ENCODE results near the gene DNAI2.

Gene DNAI2

DNA sequence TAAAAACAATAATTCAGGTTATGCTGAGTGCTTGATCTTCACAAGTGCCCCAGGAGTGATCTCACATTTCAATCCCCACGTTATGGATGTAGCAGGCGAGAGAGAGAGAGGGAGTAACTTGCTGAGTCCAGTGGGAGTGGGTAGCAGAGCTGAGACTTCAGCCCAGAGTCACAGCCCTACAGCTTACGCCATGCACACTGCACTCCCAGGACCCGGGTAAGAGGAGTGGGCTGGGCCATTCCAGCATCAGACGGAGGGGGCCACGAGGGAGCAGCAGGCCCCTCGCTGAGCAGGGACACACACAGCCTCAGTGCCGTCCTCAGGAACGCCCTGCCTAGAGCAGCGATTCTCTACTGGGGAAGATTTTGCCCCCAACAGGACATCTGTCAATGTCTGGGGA, 42.2 kb downstream of the DNAI2 start:
- DNase-seq: no peak

DNA sequence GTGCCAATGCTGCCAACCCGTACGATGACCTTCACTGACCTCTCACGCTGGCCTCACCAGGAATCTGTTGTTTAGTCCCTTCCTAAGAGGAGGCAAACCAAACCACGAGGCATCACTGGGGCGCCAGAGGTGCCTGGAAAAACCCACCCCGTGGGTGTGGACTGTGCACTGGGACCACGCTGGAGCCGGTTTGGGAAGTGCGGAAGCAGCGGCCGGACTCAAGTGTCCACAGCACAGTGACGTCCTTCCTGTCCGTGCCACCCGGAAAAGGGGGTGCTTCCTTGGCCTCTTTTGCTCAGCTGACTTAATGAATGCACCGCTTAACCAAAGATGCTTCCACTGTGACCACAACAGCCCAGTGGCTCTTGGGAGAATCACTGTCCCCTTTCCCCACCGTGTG, 43.0 kb downstream of the DNAI2 start:
- no peak for DNase-seq

DNA sequence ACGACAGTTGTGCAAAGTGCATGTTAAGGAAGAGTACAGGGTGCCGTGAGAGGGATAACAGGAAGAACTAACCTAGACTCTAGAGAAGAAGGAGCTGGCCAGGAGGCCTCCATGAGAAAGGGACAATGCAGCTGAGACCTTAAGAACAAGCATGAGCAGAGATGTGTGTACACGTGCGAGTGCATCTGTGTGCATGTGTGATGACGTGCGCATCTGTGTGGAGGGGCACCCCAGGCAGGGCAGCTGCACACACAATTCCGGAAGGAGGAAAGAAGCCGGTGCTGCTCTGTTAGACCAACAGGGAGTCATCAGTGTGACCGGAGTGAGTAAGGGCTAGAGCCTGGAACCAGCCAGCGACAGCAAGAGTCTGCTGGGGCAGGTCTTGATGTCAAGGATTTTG, 44.4 kb downstream of the DNAI2 start:
- no peak for DNase-seq

DNA sequence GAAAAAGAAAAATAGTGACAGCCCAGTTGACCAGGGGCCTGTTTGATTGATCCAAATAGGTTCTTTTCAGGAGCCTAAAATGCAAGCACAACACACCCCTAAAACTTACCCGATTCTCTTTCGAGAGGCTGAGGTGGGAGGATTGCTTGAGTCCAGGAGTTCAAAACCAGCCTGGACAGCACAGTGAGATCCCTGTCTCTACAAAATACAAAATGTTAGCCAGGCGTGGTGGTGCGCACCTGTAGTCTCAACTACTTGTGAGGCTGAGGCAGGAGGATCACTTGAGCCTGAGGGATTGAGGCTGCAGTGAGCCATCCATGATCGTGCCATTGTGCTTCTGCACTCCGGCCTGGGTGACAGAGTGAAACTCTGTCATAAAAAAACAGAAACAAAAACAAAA, 50.5 kb downstream of the DNAI2 start:
- DNase-seq: no peak

DNA sequence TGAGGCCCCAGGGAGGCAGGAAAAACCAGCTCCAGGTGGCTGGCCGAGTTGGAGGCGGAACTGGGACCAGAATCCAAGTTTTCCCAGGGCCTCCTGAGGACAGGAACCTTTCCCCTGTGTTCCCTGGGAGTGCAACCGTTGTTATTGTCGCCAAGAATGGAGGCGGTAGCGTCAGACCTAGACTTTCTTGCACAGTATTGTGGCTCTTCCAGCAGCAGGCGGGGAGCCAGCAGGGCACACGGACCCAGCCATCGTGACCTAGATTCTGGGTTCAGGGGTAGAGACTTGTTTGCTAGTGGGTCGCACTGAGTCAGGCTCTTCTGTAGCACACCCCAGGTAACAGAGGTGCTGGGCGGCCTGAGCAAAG, 51.3 kb downstream of the DNAI2 start:
- DNase-seq: no peak

DNA sequence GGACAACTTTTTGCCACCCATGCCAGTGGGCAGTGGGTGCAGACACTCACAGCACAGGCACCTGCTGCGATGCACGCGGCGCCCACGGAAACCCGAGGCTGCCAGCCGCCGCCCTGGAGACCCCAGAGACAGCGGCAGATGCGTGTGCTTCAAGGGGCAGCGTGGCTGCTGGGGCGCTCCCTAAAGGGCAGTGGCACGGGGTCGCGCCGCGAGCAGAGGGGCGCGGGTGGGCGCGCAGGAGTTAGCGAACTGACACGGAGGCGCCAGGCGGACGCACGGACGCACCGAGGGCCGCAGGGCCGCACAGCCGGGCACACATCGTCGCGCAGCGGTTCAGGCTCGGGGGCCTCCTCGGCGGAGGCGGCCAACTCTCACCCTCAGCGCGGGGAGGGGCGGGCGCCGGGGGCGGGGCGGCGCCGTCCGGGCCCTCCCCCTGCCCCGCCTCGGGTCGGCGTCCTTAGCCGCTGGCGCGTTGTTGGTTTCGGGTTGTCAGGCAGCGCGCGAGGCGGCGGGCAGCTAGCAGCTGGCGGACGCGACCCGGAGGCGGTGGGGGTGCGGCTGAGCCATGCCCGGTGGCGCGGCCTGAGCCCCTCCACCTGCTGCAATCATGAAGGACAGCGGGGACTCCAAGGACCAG, 51.8 kb downstream of the DNAI2 start, which contains the start of gene KIF19:
Gene KIF19 (plus strand): TSS at position 484 of the 637 bp plus-strand sequence. CDS start 124 bp downstream, at position 608.
- peak; percentile 52 for DNase-seq

DNA sequence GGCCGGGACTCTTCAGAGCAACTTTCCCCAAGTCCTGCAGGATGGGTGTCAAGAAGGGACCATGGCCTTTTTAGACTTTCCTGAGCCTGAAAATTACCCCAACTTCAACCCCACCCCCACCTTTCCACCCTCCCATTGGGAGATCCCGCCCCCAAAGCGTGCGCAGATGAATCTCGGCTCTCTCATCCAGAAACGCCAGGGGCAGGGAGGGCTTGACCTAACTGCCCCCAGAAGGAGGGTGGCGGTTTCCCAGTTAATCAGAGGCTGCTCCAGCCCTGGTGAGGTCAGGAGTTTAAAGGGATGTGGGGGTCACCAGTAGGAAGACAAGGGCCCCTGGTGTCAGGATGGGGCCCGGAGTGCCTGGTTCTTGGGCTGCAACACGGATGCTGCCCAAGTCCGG, 52.5 kb downstream of the DNAI2 start:
- no peak for DNase-seq

- DNase-seq: no peak
Observed at GRCh38 chr17:74328487-74328886, 54.5 kb downstream of the DNAI2 start.

GRCh38 chr17:74329378-74329777, 55.3 kb downstream of the DNAI2 start:
- no peak for DNase-seq

DNA sequence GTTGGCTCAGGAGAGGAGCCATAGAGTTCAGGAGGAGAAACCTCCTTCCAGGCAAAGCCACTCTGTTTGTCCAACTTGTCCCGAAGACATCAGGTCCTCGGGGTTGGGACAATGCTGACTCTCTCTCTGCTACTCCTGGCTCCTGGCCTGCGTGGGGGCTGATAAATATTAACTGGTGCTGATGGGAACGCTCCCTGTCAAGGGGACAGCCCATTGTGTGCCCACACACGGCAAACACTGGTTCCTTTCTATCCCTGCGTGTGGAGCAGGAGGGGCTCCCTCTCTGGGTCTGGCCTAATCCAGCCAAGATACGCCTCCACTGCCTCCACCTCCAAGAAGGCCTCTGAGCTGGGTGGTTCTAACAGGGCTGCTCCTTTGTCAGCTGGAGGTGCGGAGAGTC, 56.4 kb downstream of the DNAI2 start:
- DNase-seq: no peak

DNA sequence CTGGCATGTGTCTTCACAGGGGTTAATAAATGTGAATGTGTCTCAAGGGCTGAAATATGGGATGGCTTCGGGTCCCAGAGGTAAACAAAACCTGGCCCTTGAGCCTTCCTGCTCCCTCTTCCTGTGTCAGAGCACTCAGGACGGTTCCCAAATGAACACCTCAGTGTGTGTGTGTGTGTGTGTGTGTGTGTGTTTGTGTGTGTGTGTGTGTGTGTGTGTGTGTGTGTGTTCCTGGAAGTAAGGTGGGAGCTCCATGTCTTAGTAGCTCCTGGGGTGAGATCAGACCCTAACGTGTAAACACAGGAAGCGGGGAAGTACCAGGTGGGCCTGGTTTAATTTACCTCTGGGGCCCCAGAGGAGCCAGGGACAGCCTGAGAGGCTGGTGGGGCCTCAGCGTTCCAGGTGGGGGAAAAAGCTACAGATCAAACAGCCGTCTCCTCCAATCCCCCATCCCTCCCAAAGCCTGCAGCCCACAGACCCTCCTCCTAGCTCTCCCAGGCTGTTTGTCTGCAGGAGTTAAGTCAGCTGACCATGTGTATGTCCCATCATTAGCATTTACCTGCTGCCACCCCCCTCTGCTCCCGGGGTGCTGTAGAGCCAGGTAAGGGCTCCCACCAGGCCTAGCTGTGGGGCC, 58.1 kb downstream of the DNAI2 start:
- no peak for DNase-seq

DNA sequence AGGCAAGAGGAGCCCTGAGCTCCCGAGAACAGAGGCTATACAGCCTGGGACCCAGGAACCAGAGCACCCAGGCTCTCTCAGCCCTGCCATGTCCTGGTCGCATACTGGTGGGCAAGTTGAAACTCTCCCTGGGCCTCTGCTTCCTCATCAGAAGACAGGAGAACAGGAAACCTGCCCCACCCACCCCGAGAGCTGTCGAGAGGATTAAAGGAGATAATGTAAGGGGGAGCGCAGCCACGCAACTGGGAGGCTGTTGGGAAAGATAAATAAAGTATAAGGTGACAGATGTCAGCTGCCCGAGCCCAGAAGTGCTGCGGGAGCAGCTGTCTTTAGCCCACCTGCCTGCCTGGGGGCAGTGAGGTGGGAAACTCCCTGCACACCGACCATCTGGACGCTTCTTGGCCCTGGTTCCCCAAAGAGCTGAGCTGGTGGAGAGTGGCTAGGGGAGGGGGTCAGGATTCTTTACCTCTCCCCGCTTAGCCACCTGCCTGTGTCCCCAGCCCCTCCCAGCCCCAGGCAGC, 58.8 kb downstream of the DNAI2 start:
- DNase-seq: no peak

- no peak for DNase-seq
Observed at GRCh38 chr17:74334393-74335039, 60.5 kb downstream of the DNAI2 start.

GRCh38 chr17:74335529-74336062, 61.6 kb downstream of the DNAI2 start:
- no peak for DNase-seq

GRCh38 chr17:74336307-74336706, 62.3 kb downstream of the DNAI2 start:
- DNase-seq: no peak

- DNase-seq: no peak
Observed at GRCh38 chr17:74337834-74338500, 63.9 kb downstream of the DNAI2 start.

- DNase-seq: no peak
Observed at GRCh38 chr17:74339537-74340195, 65.6 kb downstream of the DNAI2 start.

GRCh38 chr17:74340470-74341023, 66.5 kb downstream of the DNAI2 start:
- no peak for DNase-seq

GRCh38 chr17:74342224-74342623, 68.2 kb downstream of the DNAI2 start:
- no peak for DNase-seq

DNA sequence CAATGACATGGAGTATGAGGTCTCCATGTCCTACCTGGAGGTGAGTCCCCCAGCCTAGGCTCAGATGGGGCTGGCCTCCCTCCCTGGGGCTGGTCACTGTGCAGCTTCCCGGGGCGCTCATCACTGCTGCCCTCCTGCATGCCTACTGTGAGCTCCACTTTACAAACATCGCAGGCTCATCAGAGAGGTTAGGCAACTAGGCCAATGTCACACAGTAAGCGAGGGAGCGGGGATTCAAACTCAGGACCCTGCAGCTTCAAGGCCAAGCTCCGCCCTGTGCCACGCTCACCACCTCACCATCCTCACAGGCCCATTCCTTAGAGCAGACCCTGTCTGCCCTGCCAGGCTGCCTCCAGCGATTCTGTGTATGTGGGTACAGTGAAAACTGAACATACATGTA, 69.1 kb downstream of the DNAI2 start:
- DNase-seq: no peak

GRCh38 chr17:74343526-74344284, 69.7 kb downstream of the DNAI2 start:
- DNase-seq: no peak

- no peak for DNase-seq
Observed at GRCh38 chr17:74344658-74345057, 70.6 kb downstream of the DNAI2 start.
